ENCODE measurements around the gene TNNT3.
"Not testable (repeated sequence)": the region's sequence is repeated elsewhere in the genome, so short reads cannot be mapped to it uniquely, and the experiment has no call there.

The TNNT3 gene

GRCh38 chr11:1935156-1936071 lies 15.9 kb downstream of the TNNT3 start:
- no peak for DNase-seq (ENCODE audit: low read depth)

DNA sequence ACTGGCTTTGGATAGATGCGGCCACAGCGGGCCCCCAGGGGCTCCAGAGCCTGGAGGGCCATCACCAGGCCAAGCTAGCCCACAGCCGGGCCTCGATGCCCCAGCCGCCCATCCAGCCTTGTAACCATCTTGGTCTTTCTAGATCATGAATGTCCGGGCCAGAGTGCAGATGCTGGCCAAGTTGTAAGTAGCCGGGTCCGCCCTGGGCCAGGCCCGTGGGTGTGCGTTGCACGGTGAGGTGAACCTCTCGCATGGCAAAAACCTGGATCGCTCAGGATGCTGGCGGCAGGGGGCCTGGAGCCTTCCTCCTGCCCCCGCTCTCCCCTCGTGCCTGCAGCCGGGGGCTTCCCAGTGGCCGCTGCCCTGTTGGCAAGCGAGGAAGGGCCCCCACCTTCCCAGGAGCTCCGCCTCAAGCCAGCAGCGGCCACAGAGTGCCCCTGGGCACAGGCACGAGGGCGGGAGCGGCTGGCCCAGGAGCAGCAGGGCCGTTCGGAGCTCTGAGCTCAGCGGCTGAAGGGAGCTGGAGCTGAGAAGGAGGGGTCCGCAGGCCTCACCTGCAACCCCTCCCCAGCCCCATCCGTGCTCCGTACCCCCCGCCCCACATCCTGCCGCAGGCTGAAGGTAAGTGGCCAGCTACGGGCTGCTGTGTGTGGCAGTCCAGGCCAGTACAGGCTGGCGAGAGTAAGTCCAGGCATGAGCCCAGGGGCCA lies 16.7 kb downstream of the TNNT3 start:
- DNase-seq (ENCODE audit: low read depth), result no peak

GRCh38 chr11:1936781-1937615 lies 17.5 kb downstream of the TNNT3 start:
- no peak for DNase-seq (ENCODE audit: low read depth)

DNA sequence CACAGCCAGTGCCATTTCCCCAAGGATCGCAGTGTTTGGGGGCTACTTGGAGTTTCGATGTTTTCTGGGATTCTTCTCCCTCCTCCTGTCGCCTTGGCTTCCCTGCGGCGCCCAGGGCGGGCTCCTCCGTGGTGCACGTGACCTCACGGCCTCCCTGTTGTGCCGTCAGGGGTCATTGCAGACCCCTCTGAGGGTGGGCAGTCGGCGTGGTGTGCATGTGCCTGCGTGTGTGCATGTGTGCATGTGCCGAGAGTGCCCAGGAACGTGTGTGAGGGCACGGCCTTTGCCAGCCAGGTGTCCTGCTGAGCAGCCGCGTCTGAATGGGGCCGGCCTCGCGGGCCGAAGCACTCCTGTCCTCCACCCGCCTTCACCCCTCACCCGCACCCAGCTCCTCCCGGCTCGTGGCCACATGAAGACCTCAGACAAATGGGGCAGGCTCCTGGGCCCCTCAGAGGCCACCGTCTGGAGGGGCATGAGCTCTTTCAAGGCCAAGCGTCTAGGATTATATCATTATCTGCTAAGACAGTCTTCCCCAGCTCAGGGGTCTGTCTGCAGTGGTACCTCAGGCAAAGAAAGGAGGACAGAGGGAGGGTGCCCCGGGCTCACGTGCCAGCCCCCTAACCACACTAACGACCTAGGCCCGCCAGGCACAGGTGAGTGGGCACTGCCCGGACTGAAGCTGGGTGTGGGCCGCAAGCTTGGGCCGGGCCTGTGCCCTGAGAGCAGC lies 18.3 kb downstream of the TNNT3 start:
- DNase-seq (ENCODE audit: low read depth), result no peak

- no peak for DNase-seq (ENCODE audit: low read depth)
These were observed 19.0 kb downstream of the TNNT3 start for GRCh38 chr11:1938343-1939005.

DNA sequence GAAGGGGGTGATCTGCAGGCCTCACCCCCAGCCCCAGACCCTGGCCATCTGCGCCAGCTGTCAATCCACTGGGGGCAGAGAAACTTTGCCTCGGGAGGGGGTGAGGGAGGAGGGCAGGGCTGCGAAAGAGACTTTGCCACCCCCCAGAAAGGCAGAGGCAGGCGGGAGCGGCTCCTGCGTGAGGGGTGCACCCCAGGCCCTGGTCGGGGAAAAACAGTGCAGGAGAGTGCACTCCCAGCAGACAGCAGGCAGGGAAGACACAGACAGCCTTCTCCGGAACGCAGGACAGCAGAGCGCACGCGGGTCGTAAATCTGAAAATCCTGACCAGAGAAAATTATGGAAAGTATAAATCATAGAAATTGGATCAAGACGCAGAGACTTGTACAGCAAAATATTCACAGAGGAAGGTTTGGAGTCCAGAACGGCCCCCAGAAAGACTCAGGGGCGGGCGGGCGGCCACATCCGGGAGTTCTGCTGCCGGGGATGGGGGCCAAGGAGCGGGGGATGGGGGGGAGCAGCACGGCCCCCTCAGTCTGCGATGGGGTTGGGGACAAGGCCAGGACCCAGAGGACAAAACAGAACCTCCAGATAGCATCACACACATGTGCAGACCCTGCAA lies 19.6 kb downstream of the TNNT3 start:
- DNase-seq (ENCODE audit: low read depth), result no peak

- not testable (repeated sequence) for DNase-seq (ENCODE audit: low read depth)
These were observed 20.3 kb downstream of the TNNT3 start for GRCh38 chr11:1939788-1940187.

DNA sequence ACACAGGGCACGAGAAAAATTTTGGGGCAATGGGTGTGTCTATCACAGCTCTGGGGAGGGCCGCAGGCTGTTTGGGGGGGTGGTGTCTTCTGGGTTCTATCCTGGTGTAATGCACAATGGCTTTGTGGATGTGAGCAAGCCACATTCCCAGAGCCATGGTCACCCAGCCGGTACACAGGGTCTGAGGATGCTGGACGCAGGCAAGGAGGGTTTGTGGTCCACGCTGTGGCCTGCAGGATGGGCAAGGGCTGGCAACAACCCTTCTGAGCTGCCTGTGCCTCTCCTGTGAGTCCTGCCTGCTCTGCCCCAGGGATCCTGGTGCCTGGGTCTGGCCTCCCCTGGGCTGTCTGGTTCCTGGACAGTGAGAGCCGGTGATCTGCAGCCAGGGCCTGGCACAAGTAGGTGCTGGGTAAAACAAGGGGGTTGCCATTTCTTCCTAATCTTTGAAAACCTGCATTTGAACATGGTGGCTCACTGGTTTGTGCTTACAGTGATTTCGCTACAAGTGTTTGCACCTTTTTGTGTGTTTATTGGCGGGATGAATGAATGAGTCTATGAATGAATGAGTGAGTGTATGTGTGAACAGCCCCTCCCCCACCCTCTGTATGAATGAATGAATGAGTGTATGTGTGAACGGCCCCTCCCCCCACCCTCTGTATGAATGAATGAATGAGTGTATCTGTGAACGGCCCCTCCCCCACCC lies 23.2 kb downstream of the TNNT3 start:
- DNase-seq (ENCODE audit: low read depth), result no peak

GRCh38 chr11:1943576-1943975 lies 24.1 kb downstream of the TNNT3 start:
- no peak for DNase-seq (ENCODE audit: low read depth)

- DNase-seq (ENCODE audit: low read depth), result no peak
These were observed 24.5 kb downstream of the TNNT3 start for GRCh38 chr11:1943977-1944376.

- DNase-seq (ENCODE audit: low read depth), result no peak
These were observed 27.4 kb downstream of the TNNT3 start, which contains the start of gene MRPL23 for GRCh38 chr11:1946812-1947484. TSS of gene MRPL23 (plus strand) at chr11:1947332. CDS start at chr11:1947363, 31 bp downstream.

GRCh38 chr11:1947592-1948237 lies 28.2 kb downstream of the TNNT3 start:
- no peak for DNase-seq (ENCODE audit: low read depth)

DNA sequence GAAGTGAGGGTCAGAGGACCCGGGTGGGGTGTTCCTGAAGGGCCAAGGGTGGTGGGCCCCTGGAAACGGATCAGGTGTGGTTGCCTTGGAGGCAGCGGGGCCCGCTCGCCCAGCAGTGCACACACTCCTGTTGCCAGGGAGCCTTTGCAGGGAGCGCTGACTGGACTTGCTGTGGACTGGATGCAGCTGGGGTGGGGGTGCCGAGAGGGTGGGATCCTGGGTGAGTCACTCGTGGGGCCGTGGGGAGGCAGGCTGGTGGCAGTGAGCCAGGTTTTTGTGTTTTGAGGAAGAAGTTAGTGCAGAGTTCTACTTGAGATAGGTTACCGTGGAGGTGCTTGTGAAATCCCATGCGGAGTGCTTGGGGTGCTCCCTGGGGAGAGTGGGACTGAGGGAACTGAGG lies 28.9 kb downstream of the TNNT3 start:
- no peak for DNase-seq (ENCODE audit: low read depth)

GRCh38 chr11:1949302-1949701 lies 29.8 kb downstream of the TNNT3 start:
- no peak for DNase-seq (ENCODE audit: low read depth)

DNA sequence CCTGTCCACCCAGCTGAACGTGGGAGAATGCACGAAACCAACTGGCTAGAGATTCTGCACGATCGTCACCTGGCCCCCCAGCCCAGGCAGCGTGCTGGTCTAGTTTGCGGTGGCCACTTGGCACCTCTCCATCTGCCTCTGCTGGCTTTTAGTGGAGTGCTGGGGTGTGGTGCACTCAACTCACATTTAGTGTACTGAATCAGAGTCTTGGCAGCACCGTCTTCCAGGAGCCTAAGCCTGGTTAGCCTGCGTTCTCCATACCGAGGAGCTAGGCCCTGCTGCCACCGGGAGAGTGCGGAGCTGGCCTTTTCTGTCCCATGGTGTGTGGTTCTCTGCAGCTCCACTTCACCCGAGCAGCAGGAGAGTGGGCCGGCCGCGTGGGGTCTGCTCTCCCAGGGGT lies 30.4 kb downstream of the TNNT3 start:
- no peak for DNase-seq (ENCODE audit: low read depth)

GRCh38 chr11:1952806-1953482 lies 33.4 kb downstream of the TNNT3 start:
- DNase-seq (ENCODE audit: low read depth), result no peak

- no peak for DNase-seq (ENCODE audit: low read depth)
These were observed 34.2 kb downstream of the TNNT3 start for GRCh38 chr11:1953489-1954266.

Measured in GM04503 (cell line).